ENCODE results near the gene SOWAHD.
A peak's percentile ranks its signal among the peaks of the same experiment; 100 is the strongest.
"Not testable (repeated sequence)": the region's sequence is repeated elsewhere in the genome, so short reads cannot be mapped to it uniquely, and the experiment has no call there.

Gene SOWAHD

DNA sequence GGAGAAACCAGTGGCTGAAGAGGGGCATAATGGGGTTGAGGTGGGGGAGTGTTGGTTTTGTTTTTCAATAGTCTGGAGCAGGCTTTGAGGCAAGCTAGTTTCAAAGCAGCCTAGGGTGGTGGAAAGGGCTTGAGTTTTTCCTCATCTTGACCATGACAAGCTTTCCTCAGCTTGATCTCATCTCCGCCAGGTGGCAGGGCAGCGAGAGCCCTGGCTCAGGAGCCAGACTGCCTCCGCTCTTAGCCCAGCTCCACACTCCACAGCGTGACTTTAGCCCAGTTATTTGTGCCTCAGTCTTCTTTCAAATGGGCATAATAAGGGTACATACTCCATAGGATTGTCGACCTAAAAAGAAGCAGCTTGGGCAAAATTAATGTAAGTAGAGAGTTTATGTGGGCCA lies 29.9 kb upstream of the SOWAHD start:
- H3K4me3 ChIP-seq (ENCODE audit: low read length) = no peak overlapping the region
- no peak for DNase-seq (ENCODE audit: low read depth)
- TF ChIP-seq CTCF (conservative IDR thresholded peaks at IDR 0.05; ENCODE audit: low read depth, low read length) = no peak

DNA sequence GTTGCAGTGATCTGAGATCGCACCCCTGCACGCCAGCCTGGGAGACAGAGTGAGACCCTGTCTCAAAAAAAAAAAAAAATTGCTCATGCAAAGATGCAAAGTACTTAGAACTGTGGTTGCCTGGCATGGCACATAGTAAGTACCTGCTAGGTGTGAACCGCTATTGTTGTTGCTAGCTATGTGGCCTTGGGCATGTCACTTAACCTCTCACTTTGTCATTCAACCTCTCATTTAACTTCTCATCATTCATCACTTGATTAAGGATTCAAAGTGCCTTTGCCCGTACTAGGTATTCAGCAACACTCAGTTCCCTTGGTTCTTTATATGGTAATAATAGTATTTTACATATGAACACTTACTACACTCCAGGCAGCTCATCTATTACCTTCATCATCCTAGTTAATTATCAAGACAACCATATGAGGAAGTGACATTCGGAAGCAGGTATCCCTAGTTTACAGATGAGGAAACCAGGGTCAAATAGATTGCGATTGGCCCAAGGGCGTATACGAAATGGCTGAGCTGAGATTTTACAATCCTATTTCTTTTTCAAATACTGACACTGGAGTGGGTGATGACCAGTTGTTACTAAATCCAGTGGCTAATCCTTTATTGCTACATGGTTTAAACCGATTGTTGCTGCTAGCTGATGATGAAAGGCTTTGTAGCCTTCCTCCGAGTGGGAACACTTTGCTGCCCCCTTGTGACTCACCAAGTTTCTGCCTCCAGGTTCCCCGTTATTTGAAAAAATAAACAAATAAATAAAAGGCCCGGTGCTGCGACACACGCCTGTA lies 28.8 kb upstream of the SOWAHD start:
- DNase-seq (ENCODE audit: low read depth) = peak; percentile 48
- peak; percentile 71 for TF ChIP-seq CTCF (conservative IDR thresholded peaks at IDR 0.05; ENCODE audit: low read depth, low read length)
- no peak overlapping the region for H3K4me3 ChIP-seq (ENCODE audit: low read length)

DNA sequence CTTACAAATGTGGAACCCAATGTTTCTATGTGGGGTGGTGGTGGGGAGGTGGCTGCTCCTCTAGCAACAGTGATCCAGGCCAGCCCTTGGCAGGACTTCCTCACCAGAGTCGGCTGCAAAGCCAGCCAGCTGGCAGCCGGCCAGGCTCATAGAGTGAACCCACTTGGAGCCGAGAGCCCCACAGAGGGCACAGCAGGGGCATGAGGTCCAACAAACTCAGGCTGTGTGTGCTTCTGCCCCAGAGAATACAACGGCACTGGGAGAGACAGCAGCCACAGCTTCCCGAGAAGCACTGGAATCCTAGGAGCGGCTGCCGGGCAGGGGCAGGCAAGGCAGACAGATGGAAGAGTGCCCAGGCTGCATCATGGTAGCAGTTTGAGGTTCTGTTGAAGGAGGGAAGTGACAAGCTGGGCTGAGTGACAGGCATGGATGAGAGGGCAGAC lies 23.5 kb upstream of the SOWAHD start:
- no peak overlapping the region for H3K4me3 ChIP-seq (ENCODE audit: low read length)
- DNase-seq (ENCODE audit: low read depth) = no peak
- TF ChIP-seq CTCF (conservative IDR thresholded peaks at IDR 0.05; ENCODE audit: low read depth, low read length) = no peak

GRCh38 chrX:119735467-119735866 lies 22.9 kb upstream of the SOWAHD start:
- no peak overlapping the region for H3K4me3 ChIP-seq (ENCODE audit: low read length)
- no peak for TF ChIP-seq CTCF (conservative IDR thresholded peaks at IDR 0.05; ENCODE audit: low read depth, low read length)
- DNase-seq (ENCODE audit: low read depth) = no peak

DNA sequence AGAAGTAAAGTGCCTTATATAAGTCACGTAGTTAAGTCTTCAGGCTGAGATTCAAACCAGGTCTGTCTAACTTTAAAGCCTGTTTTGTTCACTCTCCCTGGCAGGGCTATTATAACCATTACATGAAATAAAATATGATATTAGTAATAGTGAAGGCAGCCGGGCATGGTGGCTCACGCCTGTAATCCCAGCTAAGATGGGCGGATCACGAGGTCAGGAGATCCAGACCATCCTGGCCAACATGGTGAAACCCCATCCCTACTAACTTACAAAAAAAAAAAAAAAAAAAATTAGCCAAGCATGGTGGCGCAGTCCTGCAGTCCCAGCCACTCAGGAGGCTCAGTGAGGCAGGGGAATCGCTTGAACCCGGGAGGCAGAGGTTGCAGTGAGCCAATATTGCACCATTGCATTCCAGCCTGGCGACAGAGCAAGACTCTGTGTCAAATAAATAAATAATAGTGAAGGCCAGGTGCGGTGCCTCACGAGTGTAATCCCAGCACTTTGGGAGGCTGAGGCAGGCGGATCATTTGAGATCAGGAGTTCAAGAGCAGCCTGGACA lies 22.1 kb upstream of the SOWAHD start:
- no peak for TF ChIP-seq CTCF (conservative IDR thresholded peaks at IDR 0.05; ENCODE audit: low read depth, low read length)
- no peak for DNase-seq (ENCODE audit: low read depth)
- H3K4me3 ChIP-seq (ENCODE audit: low read length) = no peak overlapping the region

DNA sequence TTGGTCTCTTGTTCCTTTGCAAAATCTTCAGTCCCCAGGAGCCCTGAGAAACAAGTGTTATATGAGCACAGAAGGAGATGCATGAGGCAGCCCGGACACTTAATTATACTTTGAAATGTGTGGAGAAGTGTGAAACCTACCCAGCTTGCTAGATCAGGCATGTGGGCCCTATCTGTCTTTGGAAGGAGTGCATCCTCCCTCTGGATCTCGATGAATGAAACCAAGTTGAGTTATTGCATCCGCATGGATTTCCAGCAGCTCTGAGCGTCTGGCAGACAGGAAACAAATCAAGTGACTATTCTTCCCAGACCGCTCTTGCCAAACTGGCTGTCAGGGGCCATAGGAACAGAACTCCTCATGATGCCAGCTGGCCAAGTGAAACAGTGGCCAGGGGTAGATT lies 19.6 kb upstream of the SOWAHD start:
- no peak for TF ChIP-seq CTCF (conservative IDR thresholded peaks at IDR 0.05; ENCODE audit: low read depth, low read length)
- no peak overlapping the region for H3K4me3 ChIP-seq (ENCODE audit: low read length)
- no peak for DNase-seq (ENCODE audit: low read depth)

DNA sequence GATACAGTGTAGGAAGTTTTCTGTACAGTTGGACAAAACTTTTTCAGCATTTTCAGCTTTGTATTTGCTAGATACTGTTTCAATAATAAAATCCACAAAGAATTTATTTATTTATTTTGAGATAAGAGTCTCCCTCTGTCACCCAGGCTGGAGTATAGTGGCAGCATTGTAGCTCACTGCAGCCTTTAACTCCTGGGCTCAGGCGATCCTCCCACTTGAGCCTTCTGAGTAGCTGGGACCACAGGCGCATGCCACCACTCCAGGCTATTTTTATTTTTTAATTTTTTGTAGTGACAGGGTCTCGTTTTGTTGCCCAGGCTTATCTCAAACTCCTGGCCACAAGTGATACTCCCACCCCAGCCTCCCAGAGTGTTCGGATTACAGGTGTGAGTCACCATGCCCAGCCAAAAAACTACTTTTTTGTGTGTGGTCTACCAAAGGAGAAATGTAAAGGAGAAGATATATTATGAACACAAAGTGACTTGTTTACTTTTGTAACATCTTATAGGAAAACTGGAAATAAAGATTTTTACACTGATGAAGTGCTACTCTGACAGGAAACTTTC lies 13.0 kb upstream of the SOWAHD start:
- H3K4me3 ChIP-seq (ENCODE audit: low read length) = no peak overlapping the region
- TF ChIP-seq CTCF (conservative IDR thresholded peaks at IDR 0.05; ENCODE audit: low read depth, low read length) = no peak
- DNase-seq (ENCODE audit: low read depth) = no peak

- DNase-seq (ENCODE audit: low read depth); H3K4me3 ChIP-seq (ENCODE audit: low read length): not testable (repeated sequence)
These were observed 8.3 kb upstream of the SOWAHD start for GRCh38 chrX:119750131-119750530.

GRCh38 chrX:119750751-119751150 lies 7.6 kb upstream of the SOWAHD start:
- not testable (repeated sequence) for DNase-seq (ENCODE audit: low read depth); H3K4me3 ChIP-seq (ENCODE audit: low read length)
